GM19351 (cell line): ENCODE results near the gene PBX4.
"Not testable (repeated sequence)": the region's sequence is repeated elsewhere in the genome, so short reads cannot be mapped to it uniquely, and the experiment has no call there.

Source experiments
- ATAC-seq: cut with Tn5 transposase; IDR thresholded peaks from one replicate; pipeline ENCODE4 v1.9.1; 2021; ENCODE audit warnings: mild to moderate bottlenecking, moderate library complexity; ENCODE audit not compliant: unreplicated experiment

Gene PBX4

GRCh38 chr19:19627621-19628500 lies 9.4 kb upstream of the PBX4 start, which contains the start of gene LPAR2:
Gene LPAR2, minus strand, starts transcription at chr19:19628220. Its CDS starts 945 bp downstream, at chr19:19627275.
- peak; percentile 68 for ATAC-seq

GRCh38 chr19:19626516-19627472 lies 8.3 kb upstream of the PBX4 start:
- no peak for ATAC-seq

GRCh38 chr19:19624032-19624570 lies 5.6 kb upstream of the PBX4 start:
- ATAC-seq: no peak

GRCh38 chr19:19623383-19623782 lies 4.9 kb upstream of the PBX4 start:
- no peak for ATAC-seq

DNA sequence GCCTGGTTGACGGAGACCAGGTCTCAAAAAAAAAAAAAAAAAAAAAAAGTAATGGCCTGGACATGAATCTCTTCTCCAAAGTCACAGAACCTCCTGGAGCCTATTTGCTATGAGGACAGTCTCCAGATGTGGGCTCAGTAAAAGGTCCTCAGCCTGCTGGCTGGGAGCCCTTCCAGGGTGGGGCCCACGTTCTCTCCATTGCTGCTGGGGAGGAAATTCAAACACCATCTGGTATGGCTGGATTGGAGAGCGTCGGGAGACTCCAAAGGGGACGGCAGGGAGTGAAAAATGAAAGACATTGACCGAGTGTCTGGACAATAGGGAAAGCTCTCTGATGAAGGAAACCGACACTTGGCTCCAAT lies 1.3 kb upstream of the PBX4 start:
- ATAC-seq: no peak

DNA sequence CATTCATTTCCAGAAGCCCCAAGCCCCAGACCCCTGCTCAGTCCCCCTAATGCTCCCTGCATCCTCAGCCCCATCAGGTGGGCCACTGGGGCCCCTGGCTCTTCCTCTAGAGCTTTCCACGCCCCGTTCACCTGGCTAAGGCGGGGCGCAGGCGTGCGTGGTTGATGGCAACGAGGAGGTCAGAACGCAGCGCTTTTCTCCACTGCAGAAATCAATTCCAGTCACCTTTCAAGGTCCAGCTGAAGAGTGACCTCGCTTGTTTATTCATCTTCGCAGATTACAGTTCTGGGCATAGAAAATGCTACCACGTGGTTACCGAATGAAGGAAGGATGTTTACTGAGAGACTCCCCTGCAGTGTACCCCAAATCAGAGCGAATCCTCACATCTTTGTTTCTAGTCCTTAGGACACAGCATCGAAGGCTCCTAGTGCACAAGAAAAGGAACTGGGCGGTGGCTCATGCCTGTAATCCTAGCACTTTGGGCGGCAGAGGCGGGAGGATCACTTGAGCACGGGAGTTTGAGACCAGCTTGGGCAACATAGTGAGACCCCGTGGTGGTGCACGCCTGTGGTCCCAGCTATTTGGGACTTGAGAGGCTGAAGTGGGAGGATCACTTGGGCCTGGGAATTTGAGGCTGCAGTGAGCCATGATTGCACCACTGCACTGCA lies 828 bp upstream of the PBX4 start:
- ATAC-seq: no peak

- ATAC-seq: no peak
Measured at GRCh38 chr19:19615086-19615485, 3.4 kb downstream of the PBX4 start.

- no peak for ATAC-seq
Measured at GRCh38 chr19:19613506-19613905, 5.0 kb downstream of the PBX4 start.

DNA sequence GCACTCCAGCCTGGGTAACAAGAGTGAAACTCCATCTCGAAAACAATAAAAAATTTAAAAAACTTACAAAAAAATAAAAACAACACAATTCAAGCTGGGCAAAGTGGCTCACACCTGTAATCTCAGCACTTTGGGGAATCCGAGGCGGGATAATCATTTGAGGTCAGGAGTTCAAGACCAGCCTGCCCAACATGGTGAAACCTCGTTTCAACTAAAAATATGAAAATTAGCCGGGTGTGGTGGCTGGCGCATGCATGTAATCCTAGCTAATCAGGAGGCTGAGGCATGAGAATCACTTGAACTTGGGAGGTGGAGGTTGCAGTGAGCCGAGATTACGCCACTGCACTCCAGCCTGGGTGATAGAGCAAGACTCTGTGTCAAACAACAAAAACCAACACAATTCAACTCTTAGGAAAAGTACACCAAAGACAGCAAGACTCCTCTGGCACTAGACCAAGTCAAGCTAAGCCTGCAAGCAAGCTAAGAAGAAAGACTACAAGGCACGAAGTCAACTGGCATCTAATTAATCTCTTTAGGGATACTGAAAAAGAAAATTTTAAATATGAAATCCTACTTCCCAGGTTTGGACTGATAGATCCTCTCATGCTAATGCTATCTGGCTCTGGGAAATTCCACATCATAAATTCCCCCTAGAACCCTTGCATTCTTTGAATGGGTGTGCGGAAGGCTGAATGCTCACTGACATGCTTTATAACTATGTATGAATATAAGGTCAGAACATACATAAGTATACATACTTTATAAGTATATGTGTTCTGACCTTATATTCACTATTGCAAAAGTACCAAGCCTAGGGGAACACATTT lies 7.9 kb downstream of the PBX4 start:
- ATAC-seq: no peak

DNA sequence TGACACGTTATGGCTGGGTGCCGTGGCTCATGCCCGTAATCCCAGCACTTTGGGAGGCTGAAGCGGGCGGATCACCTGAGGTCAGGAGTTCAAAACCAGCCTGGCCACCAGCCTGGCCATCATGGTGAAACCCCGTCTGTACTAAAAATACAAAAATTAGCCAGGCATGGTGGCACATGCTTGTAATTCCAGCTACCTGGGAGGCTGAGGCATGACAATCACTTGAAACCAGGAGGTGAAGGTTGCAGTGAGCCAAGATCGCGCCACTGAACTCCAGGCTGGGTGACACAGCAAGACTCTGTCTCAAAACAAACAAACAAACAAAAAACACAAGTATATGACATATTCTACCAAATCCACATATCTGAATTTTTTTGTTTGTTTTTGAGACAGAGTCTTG lies 11.8 kb downstream of the PBX4 start:
- ATAC-seq: not testable (repeated sequence)

- no peak for ATAC-seq
Measured at GRCh38 chr19:19606021-19606420, 12.5 kb downstream of the PBX4 start.

- no peak for ATAC-seq
Measured at GRCh38 chr19:19602713-19603324, 15.7 kb downstream of the PBX4 start.

DNA sequence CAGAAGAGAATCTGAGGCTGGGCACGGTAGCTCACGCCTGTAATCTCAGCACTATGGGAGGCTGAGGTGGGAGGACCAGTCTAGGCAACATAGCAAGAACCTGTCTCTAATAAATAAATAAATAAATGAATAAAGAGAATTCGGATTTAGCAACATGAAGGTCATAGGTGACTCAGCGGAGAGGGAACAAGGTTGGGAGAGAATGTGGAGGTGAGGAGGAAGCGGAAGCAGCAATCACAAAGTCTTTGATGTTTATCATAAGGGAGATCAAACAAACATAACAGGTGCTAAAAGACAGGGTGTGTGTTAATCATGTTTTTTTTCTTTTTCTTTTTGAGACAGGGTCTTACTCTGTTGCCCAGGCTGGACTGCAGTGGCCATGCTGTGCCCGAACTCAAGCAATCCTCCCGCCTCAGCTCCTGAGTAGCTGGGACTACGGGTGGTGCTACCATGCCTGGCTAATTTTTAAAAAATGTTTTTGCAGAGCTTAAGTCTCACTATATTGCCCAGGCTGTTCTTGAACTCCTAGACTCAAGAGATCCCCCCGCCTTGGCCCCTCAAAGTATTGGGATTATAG lies 16.3 kb downstream of the PBX4 start:
- ATAC-seq: no peak

GRCh38 chr19:19600793-19601330 lies 17.6 kb downstream of the PBX4 start:
- no peak for ATAC-seq

DNA sequence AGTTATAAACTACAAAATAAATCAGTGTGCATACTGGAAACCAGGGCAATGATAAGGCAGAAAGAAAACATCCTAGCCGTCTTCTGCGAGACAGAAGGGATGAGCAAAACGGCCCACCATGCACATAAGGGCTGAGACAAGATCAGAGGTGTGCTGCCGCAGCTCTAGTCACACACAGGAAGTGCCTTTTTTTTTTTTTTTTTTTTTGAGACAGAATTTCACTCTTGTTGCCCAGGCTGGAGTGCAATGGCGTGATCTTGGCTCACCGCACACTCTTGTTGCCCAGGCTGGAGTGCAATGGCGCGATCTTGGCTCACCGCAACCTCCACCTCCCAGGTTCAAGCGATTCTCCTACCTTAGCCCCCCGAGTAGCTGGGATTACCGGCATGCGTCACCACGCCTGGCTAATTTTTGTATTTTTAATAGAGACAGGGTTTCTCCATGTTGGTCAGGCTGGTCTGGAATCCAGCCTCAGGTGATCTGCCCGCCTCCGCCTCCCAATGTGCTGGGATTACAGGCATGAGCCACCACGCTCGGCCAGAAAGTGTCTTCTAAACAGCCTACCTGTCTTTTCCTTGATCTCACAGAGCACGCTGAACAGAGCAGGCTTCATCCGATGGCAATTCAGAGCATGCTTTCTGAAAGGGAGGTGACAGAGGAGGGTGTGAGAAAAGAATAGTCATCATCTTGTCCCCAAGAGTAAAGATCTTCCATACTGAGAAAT lies 19.6 kb downstream of the PBX4 start:
- not testable (repeated sequence) for ATAC-seq

DNA sequence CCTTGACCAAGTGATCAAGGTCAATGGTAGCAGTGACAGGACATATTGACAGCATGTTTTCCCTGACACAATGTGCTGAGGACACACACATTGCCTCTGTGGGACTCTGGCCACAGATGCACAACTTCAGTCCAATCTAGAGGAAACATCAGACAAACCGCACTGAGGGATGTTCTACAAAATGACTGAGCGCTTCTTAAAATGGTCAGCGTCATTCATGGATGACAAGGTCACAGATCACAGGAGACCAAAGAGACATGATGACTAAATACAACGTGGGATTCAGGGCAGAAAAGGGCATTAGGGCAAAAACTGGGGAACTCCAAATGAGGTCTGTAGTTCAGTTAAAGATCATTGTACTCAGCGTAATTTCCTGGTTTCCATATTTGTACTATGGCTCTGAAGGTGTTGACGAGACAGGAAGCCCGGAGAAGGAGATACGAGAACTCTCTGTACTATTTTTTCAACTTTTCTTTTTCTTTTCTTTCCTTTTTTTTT lies 20.6 kb downstream of the PBX4 start:
- peak; percentile 69 for ATAC-seq

GRCh38 chr19:19595171-19595701 lies 23.3 kb downstream of the PBX4 start:
- no peak for ATAC-seq

GRCh38 chr19:19594381-19594780 lies 24.1 kb downstream of the PBX4 start:
- no peak for ATAC-seq
